Activated T-cell treated with anti-CD3 and anti-CD28 coated beads for 1 hour (primary cell): ENCODE measurements around the gene ENTPD6.

ENCODE experiments used
- DNase-seq: peaks from one replicate; pipeline ENCODE4 v3.0.0-alpha.2; 2020; ENCODE audit warnings: low read depth

ENTPD6 gene

DNA sequence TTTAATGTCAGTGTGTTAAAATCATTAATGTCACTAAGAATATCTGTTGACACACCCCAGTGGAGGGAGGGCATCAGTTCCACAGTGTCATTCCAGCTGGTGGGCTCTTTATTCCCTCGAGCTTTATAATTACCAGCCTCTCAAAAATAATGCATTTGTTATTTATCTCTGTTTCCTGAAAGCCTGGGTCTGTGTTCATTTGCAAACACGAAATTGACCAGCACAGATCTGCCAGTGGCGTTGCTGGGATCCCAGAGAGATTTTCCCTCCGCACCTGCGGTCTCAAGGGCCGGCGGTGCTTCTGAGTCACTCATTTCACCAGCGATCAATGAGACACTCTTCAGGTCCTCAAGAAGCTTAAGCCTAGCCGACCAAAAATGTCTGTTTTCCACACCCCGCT is 46.7 kb downstream of the ENTPD6 start:
- DNase-seq: no peak

DNA sequence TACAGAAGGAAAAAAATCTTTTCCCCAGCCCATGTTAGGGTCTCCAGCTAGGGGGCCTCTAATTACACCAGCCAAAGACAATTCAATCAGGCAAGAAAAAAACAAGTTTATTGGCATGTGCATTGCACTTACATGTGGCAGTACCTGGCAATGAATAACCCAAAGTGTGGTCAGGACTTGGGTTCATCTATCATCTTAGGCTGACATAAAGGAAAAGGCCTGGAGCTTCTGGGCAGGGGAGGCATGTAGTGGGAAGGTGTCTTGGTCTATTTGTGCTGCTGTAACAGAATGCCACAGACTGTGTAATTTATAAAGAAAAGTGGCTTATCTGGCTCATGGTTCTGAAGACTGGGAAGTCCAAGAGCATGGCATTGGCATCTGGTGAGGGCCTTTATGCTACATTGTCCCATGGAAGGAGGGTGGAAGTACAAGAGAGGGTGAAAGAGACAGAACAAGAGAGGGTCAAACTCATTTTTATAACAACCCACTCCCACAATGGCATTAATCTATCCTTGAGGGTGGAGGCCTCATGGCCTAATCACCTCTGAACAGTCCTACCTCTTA is 48.0 kb downstream of the ENTPD6 start:
- DNase-seq: no peak

DNA sequence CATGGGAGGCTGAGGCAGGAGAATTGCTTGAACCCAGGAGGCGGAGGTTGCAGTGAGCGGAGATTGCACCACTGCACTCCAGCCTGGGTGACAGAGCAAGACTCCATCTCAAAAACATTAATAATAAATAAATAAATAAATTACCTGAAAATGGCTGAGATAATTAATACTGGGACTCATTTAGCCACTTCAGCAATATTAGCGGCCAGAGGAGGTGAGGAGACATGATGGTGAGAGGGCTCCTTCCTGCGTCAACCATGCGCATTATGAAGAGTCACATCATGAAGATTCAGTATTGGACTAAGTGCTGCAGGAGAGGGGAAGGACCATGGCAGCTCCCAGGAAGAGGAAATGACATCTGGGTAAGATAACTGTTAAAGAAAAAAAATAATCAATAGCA is 49.5 kb downstream of the ENTPD6 start:
- no peak for DNase-seq

DNA sequence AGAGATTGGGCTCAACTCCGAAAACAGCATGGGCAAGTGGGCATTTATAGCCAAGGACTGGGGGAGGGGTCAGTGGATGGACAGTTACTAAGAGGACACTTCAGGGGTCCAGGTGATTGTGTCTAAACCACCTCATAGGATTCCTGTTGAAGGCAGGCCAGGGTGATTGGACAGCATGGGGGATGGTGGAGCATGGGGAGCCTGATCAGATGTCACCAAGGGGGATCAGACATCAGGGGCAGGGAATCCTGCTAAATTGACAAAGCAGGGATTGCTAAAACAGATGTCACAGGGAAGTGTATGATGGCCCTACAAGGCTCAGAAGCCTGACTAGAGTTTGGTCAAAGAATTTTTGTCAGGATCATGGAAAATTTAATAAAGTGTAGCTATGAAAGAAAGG is 49.9 kb downstream of the ENTPD6 start:
- DNase-seq: no peak

DNA sequence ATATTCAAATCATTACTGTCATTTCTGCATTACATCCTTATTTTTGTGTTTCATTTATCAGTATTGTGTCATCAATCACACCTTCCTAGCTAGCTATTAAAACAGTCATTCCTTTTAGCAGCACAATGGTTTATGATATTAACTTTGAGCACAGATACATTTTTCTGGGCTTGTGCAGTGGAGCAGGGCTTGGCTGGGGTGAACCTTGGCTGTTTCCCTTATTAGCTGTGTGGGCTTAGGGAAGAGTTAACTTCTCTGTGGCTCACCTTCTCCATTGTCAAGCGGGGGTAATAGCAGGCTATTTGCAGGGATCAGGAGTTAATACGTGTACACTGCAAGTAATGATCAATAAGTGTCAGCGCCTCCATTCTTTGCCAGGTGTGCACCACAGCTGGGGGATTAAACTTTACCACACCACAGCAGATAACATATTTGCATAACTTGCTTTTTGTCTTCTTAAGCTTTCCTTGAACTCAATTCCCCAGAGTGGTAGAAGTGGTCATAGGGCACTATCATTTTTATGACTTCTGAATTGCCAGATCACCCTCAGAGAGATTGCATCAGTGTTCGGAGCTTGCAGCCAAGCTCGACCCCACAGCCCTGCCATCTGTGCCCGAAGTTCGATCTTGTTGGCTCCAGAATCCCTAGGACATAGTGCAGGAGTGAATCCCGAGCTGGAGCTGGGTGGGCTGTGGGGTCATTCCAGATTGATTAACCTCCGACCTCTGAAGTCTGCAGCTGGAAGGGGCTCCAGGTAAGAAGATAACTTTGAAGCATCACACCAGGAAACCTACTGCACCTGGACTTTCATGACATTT is 50.9 kb downstream of the ENTPD6 start:
- DNase-seq: no peak

DNA sequence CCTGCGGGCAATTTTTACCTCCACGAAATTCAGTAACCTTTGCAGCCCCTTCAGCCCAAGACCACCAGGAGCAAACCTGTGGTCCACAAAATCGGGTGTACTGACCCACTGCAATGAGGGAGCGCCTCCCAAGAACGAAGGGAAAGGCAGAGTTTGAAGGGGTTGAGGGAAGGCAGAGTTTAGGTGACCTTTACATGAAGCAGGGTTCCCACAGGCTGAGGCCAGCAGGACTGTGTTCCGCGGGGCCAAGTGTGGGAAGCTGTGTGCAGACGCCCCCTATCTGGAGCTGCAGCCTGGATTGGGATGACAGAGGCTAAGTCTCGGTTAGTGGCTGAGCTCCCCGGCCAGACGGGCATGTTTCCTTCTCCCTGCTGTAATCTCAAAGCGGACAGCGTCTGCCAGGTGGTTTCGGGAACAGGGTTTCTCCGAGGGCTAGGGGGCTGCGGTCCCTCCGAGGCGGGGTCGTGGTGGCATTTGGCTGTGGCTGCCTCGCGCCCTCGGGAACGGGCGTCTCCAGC is 51.5 kb downstream of the ENTPD6 start:
- no peak for DNase-seq

DNA sequence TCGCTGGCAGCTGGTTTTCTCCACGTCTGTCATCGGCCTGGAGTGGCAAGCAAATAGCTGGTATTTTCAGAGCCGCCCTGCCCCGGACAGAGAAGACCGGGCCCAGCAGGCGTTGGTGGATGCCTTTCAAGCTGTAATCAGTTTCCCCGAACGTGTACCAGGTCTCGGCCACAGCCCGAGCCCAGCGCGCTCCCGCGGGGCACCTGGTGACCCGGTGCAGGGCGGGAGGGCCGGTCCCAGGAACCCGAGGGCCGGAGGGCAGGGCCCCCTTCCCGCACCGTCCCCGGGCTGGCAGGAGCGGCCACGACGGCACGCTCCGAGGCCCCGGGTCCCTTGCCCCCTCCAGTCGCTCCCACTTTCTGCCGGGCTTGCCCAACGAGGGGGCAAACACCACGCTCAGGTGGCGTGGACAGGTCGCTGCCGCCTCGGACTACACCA is 52.0 kb downstream of the ENTPD6 start:
- DNase-seq: no peak

DNA sequence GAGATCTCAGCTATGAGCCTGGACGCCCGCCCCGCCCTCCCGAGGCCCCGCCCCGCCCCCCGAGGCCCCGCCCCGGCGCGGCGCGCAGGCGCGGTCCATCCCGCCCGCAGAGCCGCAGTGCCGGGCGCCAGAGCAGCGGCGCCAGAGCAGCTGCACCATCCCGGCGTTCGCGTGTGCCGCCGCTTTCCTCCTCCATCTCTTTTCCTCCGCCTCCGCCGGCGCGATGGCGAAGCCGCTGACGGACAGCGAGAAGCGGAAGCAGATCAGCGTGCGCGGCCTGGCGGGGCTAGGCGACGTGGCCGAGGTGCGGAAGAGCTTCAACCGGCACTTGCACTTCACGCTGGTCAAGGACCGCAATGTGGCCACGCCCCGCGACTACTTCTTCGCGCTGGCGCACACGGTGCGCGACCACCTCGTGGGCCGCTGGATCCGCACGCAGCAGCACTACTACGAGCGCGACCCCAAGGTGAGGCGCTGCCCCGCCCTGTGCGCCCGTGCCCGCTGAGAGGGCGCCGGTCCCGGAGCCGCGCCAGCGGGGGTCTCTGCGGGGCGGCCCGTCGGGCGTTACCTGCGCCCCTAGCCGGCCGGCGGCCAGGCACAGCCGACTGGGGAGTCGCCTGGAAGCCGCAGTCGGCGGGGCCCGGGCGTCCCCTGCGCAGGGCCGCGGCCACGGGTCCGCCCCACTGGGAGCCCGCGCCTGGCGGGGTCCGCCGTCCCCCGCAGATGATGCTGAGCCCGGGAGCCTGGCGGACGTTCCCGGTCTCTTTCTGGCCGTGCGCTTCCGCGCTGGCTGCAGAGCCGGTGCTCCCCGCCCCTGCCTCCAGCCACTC is 52.7 kb downstream of the ENTPD6 start, which contains the start of gene PYGB:
Gene PYGB (plus strand): TSS at position 130 of the 830 bp plus-strand sequence. CDS start 94 bp downstream, at position 224.
- peak; percentile 66 for DNase-seq

DNA sequence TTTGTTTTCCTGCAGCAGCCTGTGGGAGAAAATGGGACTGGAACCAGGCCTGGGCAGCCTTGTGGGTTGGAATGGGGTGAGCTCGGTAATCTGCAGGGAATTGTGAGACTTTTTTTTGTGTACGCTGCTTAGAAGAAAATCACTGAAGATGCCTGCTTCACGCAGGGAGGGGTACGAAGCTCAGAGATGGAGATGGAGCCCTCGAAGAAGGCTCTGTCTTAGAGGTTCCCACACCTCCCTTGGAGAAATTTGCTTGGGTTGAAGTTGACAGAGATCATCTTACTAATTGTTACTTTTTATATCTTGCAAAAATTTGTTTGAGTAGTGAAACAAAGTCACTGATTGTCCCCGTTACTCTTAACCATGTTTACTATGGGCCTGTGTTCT is 53.3 kb downstream of the ENTPD6 start:
- DNase-seq: no peak

DNA sequence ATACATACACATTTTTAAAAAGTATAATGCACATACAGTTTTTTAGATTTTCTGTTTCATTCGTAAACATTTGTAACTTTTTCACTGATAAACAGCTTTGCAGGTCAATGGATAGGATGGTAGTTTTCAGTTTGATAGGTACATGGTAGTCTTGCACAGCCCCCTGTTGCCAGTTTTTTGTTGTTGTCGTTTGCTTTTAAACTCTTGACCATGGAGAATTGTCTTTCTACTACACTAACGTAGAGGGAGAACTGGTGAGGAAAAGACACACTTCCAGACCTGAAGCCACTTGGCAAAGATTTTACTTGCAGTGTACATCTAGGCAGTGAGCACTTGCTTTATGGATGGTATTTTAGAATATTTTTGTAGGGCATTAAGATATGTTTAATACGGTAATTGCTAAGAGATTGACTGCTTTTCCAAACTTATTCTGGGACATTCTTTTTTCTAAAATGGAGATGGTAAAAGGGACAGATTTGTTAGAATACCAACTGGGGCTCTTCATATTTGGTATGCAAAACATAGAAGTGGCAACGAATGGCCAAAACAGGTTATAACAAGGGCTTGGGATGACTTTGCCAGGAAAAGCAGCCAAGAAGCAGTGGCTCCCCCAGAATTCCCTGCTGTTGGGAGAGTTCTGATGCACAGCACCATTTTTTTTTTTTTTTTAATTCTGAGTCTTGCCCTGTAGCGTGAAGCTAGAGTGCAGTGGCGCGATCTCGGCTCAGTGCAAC is 53.9 kb downstream of the ENTPD6 start:
- DNase-seq: no peak

DNA sequence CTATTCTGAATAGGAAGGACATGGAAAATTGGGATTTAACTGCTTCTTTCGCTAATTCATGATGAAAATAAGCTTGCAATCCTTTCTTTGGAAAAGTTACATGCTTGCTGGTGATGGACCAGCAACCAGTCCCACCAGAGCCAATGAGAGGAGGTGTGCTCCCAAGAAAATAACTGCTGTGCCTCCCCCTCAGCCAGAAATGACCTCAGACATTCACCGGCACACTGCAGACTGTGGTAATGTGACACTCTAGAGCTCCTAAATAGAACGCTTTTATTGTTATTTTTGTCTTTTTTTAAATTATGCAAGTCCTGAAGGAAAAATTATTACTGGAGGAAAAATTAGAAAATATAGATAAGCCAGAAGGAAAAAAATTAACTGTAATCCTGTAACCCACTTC is 55.0 kb downstream of the ENTPD6 start:
- no peak for DNase-seq

DNA sequence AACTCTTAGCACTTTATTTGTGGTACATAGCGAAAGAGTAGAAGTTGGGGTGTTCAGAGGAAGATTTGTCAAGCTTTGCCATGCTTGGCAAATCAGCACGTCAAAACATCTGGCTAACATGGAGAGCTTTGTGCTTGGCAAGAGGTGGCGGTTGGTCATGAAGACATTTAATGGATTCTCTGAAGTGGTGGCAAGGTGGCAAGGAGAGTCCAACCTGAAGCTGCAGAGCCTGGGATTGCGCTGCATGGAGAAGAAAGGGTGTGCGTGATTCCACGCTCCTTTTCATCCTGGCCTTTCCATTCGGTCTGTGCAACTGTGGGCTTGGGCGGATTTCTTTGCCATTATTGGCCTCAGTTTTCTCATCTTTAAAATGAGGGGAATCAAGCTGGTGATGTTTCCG is 55.5 kb downstream of the ENTPD6 start:
- DNase-seq: no peak

DNA sequence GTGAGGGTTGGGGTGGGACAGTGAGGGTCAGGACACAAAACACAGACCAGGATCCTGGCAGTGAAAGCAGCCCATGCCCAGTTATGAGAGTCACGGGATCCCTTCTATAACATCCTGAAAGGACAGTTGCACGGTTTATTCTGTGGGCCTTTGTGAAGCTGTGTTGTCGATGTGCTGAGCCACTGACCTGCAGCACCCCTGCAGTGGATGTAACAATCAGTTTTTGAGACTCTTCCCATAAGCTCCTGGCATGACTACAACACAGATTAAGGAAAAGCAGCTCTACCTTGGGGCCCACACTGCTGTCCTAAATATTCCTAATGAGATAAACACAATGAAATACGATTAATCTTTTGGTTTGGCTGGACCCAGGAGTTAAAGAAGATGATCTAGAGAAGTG is 56.0 kb downstream of the ENTPD6 start:
- no peak for DNase-seq

DNA sequence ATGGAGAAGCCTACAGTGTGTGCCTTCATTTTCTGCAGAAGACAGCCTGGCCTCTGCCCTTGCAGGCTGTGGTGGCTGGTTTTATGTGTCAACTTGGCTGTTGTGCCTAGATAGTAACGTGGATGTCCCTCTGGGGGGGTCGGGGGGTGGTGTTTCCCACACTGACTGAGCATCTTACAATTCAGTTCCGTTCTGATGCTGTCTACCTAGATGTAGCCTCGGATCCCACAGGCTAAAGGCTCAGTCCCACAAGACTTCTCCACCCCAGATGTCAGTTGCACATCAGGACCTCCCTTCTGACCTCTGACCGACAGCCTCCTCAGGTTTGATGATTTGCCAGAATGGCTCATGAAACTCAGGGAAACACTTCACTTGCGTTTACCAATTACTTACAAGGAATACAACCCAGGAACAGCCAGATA is 56.7 kb downstream of the ENTPD6 start:
- no peak for DNase-seq

DNA sequence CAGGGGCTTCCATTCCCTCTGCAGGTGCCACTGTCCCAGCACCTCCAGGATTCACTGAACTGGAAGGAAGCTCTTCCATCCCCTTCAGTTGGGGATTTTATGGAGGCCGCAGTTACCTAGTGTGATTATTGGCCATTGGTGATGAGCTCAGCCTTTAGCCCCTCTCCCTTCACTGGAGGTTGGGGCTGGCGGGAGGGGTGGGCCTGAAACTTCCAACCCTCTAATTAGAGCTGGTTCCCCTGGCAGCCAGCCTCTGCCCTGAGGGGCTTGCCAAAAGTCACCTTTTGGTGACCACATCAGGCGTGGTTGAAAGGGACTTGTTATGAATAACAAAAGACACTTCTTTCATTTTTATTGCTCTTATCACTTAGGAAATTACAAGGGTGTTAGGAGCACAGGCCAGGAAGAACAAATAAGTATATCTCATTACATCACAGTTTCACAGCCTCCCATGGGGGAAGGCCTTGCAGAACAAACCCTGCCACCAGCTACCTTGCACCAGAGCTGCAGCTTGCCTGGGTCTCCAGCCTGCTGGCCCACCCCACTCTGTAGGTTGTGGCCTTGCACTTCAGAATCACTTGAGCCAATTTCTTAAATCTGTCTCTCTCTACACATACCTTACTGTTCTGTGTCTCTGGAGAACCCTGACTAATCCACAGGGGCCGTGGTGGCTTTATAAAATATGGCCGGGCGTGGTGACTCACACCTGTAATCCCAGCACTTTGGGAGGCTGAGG is 57.3 kb downstream of the ENTPD6 start:
- no peak for DNase-seq

DNA sequence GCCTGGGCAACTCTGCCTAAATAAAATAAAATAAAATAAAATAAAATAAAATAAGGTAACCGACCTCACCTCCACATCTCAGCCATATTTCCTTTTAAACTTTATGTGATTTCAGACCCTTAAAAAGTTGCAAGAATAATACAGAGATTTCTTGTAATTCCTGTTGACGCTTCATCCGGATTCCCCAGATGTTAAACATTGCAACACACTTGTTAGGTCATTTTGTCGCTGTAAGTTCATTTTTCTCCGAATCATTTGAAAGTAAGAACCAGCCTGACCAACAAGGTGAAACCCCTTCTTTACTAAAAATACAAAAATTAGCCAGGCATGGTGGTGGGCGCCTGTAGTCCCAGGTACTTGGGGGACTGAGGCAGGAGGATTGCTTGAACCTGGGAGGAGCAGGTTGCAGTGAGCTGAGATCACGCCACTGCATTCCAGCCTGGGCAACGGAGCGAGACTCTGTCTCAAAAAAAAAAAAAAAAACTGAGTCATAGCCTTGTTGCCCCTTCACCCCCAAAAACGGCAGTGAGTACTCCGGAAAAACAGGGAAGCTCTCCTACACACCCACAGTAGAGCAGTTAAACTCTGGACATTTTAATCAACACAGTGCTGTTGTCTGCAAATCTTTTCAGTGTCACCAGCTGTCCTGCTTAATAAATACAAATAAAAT is 58.2 kb downstream of the ENTPD6 start:
- DNase-seq: no peak

DNA sequence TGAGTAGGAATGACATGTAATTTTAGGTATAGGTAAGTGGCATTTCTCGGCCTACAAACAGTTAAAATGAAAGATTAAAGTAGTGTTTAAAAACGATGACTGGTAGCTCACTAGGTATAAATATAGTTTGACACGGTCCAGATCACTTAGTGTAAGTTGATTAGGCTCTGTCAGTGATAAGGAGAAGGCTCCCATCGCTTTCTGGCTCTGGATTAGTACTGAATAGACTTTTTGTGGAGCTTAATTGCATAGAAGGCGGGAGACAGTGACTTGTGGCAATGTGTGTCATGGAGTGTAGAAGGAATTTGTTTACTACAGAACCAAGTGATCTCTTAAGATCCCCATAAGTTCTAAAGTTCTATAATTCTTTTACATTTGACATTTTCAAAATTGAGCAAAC is 59.1 kb downstream of the ENTPD6 start:
- DNase-seq: no peak

DNA sequence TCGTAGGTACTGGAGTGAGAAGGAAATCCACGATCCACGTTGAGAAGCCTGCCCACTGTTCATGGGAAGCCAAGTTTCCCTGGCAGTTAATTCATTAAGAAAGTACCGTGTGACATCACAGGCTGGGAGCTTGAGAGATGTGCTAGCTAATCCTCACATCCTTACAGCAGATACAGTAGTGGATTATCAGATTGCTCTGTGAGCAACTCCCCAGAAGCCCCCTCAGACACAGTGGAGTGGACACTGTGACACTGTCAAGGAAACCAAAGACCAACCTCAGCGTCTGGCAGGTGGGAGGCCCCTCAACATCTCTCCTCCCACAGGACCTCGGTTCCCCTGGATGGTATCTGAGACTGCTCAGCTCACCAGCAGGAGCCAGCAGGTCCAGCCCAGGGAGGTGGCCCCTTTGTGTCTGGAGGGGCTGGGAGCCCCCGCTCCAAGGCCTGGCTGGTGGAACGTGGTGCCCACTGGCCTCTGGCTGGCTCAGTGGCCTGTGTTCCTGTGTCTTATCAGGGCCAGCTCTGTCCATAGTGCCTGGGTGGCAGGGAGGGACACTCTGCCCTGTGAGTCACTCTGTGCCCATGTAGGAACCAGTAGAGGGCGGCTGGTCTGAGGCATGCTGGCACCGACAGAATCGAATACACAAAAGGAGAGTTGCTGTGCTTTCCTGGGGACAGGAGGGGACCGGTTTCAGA is 59.6 kb downstream of the ENTPD6 start:
- no peak for DNase-seq

DNA sequence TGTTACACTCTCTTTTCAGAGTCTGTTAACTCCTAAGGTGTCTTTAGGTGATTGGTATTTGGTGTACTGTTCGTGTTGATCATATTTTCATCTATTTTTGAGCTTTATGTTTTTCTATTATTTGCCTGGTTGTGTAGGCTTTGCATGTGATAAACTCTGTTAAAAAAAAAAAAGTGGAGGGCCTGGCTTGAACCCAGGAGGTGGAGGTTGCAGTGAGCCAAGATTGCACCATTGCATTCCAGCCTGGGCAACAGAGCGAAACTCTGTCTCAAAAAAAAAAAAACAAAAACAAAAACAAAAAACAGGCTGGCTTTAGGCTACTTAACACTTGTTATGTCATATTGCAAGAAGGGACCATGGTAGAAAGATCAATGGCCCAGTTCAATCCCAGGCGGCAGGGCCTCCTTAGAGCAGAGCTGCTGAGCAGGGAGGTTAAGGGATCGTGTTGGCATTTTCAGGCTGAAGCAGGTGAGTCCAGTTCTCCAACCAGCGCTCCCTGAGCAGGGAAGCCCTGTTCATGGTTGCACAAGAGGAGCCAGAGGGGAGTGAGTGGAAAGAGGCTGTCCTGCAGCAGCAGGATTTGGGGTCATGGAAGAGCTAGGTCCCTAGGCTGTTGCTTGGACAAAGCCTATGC is 60.8 kb downstream of the ENTPD6 start:
- no peak for DNase-seq

DNA sequence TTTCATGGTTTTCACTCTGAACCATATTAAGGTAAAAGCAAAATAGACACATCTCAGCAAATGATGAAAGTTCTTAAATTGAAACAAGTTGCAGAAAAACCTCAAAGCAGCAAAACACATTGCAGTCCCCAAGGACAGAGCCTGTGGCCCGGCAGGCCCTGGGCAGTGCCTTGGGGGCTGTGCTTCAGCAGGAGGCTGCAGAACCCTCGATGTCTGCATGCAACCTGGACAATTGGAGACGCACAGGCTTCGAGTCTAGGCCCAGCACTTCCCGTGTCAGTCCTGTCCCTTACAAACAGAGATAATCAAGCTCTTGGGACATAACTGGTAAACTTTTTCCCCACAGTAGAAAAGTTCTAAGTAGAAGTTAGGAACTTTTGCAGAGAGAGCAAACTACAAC is 61.6 kb downstream of the ENTPD6 start:
- DNase-seq: no peak
